Umbilical cord (tissue), 2 donors: ENCODE results near the gene WBP1L. TPM values are rescaled to one million over a fixed set of nuclear protein-coding genes. Genes with fewer than 3 reads are reported as not detected.
"Not testable (repeated sequence)": the region's sequence is repeated elsewhere in the genome, so short reads cannot be mapped to it uniquely, and the experiment has no call there.

ENCODE experiments used
- DNase-seq: peaks from one replicate; pipeline ENCODE4 v3.0.0-alpha.2; 2015; ENCODE audit warnings: low spot score
- total RNA-seq: library from RNA; depleted of rRNA; stranded (reverse); fragments of >200 nt; gene quantifications from one replicate; pipeline ENCODE4 v1.2.3, GENCODE V29; 2014; ENCODE audit warnings: low replicate concordance; ENCODE audit not compliant: insufficient read depth

WBP1L gene
- 35.9 TPM for total RNA-seq

DNA sequence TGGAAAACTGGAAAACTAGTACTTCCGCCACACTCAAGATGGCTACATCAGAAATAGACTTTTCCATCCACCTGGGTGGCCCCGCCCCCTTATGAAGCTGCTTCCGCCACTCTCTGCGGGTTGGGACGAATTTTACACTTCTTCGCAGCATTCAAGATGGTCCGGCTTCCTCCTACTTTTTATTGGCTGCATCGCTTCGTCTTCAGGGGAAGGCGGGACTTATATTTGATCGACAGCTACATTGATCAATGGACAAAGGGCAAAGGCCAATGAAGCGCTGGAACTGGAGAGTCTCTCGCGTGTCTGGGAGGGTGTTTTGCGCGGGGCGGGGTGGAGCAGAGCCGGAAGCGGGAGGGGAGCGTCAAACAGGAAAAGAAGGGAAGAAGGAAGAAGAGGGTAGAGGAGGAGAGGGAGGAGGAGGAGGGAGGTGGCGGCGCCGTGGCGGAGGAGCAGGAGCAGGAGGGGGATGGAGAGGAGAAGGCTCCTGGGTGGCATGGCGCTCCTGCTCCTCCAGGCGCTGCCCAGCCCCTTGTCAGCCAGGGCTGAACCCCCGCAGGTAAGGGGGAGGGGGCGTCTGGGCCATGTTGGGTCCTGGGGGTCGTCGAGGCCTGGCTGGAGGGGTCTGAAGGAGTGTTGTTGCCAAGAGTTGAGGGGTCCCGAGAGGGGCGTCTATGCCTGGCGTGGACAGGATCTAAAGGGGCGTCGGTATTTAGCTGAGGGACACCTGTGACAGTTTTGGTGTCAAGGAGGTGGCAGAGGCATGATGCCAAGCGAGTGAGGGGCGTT, at the start of gene WBP1L:
WBP1L (plus strand) TSS at position 361 of the 786 bp plus-strand sequence; CDS start at position 467, 106 bp downstream.
- DNase-seq, result peak; percentile 100

DNA sequence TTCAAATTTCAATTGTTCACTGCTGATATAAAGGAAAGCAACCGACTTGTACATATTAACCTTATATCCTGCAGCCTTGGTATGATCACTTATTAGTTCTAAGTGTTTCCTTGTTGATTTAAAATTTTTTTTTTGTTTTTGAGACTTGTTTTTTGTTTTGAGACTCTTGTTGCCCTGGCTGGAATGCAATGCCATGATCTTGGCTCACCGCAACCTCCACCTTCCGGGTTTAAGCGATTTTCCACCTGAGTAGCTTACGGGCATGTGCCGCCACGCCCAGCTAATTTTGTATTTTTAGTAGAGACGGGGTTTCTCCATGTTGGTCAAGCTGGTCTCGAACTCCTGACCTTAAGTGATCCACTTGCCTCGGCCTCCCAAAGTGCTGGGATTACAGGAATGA, 48.3 kb upstream of the WBP1L start:
- DNase-seq, result not testable (repeated sequence)

DNA sequence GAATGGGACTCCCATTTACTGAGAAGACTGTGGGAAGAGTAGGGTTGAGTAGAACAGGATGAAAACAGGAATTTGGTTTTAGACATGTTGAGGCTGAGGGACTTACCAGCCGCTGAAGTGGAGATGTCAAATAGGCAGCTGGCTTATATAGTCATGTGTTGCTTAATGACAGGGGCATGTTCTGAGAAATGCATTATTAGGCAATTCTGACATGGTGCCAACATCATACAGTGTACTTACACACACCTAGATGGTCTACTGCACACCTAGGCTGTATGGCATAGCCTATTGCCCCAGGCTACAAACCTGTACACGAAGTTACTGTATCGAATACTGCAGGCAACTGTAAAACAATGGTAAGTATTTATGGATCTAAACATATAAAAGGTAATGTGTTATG, 47.0 kb upstream of the WBP1L start:
- DNase-seq, result no peak

DNA sequence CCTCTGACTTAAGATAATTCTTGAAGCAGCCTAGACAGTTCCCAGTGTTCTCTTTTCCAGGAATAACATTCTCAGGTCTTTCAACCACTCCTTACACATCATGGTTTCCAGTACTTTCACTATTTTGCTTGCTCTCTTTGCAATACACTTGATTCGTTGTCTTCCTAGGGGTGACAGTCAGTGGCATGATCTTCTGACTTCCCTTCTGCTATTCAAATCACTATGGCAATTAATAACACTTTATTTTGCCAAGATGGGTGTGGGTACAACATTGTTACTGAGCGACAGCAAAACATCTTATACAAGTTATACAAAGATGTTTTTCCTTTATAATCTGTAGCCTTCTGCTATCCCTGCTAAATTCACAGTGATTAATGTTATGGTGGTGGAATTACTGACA, 44.9 kb upstream of the WBP1L start:
- DNase-seq, result no peak

DNA sequence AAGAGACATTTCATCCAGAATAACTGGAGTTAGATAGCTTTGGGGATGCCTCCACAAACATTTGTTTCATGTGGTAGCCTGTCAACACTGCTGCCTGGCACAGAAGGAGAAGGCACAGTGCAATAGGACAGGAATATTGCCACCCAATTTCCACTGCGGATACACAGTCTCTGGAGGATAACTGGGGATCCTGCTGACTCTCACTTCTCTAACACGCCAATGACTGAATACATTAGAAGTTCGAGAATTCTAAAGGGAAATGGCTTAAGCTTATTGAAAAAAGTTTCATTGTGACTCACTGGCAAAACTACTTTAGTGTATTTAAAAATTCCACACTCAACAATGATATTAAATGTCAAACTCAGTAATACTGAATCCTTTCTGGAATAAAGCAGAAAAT, 42.5 kb upstream of the WBP1L start:
- no peak for DNase-seq

DNA sequence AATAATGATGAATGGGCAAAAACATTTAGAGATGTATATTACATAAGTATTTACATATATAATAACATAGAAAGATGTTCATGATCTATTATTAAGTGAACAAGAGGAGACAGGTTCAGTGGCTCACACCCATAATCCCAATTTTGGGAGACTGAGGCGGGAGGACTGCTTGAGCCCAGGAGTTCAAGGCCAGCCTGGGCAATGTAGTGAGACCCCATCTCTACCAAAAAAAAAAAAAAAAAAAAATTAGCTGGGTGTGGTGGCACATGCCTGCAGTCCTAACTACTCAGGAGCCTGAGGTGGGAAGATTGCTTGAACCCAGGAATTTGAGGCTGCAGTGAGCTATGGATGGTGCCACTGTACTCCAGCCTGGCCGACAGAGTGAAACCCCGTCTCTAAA, 42.0 kb upstream of the WBP1L start:
- DNase-seq, result no peak

DNA sequence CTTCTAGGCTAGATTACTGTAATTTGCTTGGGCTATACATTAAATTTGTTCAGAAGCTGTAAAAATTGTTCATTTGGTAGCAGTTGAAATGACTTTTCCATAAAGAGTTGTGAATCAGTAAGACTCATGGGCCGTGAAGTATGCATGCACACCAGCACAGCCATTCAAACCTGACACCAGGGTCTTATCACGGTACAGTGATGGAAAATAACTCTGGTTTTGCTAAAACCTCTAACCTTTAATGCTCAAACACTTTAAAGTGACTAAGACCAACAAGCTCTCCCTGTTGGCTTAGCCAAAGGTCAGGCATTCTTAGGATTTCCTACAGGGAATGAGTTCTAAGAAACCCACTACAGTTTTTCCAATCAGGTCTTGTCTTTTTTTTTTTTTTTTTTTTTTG, 41.0 kb upstream of the WBP1L start:
- DNase-seq, result no peak

DNA sequence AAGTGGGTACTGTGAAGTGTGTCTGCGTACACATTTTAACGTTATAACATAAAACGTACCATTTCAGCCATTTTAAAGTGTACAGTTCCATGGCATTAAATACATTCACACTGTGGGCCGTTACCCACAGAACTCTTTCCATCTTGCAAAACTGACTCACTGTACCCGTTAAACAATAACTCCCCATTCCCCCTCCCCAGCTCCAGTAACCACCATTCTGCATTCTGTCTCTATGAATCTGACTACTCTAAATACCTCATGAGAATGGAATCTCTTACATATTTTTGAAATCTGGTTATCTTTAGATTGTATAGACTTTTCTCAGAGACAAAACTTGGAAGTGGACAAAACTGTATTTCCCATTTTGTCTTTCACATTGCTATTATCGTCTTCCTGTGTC, 38.8 kb upstream of the WBP1L start:
- no peak for DNase-seq

DNA sequence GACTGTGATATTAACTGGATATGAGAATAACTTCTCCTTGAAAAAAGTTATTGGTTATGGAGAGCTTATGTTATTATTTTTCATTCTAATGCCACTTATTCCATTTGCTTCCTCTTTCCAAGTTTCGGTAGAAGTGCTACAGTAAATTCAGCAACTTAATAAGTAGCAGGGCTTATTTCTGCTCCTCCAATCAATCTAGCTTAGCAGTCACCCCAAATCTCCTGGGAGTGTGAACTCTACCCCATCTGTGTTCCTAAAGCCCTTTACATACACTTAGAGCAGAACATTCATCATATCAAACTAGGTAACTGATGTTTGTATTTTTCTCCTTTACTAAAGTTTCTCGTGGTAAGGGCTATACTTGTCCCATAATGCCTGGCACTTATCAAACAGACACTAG, 38.2 kb upstream of the WBP1L start:
- DNase-seq, result no peak

DNA sequence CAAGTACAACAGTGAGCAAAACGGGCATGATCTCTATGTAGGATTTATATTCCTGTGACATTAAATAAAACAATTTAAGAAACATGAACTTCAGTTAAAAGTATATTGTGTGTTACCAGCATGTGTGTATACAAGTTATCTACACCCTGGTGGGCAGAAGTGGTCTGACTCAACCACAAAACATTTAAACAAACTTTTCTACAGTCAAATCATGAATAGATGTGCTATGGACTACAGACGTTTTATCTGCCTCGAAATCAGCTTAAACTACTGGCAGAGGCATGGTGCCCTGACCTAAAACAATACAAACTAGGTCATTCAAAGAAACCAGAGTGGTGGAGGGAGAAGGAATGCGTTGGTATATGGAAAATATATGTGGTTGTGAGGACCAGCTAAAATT, 33.1 kb upstream of the WBP1L start:
- DNase-seq, result peak; percentile 44

DNA sequence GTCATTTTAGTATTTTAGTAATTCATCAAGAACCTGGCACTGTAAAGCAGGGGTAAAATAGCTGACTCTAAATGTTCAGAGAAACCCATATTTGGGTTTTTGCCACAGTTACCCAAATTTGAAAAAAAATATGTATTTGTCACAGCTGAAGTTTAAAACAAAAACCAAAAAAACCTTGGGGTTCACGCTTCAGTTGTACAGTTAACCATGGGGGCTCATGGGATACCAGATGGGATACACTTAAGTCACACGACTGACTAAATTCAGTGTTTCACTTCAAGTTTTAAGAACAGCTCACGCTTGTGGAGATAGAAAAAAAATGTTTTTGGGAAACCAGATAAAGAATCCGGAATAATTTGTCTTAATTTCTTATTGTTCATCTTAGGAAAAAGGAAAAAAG, 31.7 kb upstream of the WBP1L start:
- no peak for DNase-seq

DNA sequence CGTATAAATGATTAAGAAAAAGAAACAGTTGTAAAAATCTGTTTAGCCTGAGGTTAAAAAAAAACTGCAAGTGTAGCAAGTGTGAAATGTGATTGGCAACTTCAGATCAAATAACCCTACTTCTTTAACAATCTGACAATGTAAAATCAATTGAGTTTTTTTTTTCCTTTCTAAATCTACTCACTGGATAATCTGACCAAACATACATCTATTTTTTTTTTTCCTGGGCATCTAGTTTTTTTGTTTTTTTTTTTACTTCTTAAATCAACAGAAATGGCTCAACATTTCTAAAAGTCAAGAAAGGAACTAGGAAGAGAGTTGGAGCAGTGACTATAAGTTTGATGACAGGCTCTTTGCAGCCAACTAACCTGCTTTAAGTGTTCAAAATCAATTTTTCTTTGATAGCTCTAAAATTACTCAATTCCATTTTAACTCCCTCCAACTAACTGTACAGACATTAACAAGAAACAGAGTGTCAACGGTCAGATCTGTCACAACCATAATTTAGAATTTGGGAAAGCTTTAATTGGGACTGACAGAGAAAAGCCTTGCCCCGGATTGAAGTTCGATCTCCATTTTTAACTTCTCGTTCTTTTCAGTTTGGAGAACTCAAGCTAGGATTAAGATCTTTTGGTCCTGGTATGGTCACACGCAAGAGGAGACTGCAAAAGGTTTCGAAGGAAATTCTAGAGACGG, 30.8 kb upstream of the WBP1L start:
- no peak for DNase-seq

DNA sequence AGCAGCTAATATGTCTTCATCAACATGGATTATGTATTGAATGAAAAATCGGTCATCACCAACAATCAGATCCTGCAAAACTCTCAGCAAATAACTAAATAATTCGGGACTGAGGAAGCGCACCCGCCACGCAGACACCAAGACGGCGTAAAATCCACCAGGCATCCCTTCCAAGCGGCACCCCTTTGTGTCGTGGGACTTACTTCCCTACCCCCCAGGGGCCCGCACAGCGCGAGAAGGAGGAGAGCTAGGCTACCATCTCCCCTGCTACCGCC, 30.3 kb upstream of the WBP1L start:
- DNase-seq, result no peak

DNA sequence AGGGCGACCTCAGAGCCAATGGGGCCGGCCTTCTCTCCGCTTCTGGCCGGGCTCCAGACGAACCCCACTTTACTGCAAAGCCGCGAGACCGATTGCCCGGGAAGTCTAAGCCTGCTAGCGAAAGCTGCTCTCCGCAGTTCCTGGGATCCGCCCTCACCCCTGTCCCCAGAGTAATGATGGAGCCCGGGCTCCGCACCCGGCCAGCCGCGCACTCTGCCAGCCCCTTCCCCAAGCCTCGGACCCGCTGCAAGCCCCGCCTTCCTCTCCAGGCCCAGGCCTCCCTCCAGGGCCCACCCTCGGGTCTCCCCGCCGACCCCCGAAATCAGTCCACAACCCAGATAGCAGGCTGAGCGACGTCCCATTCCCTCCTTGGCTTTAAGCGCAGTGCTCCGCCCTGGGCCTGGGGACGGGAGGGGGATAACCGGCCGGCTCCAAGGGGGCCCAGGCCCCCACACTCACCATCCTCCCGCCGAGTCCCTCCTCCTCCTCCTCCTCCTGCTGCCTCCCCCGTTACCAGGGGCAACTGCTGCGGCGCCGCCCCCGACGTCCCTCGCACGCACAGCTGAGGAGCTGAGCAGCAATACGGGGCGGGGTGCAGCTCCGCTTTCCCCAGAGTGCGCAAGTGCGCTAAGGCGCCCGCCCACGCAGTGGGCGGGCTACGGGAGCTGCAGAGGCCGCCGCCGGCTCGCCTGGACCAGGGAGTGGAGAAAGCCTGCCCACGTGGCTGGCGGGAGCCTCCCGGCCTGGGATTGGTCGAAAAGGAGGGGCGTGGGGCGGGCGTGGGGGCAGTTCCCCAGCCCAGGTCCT, 29.7 kb upstream of the WBP1L start, which contains the start of gene ARL3:
ARL3 (minus strand) TSS at position 584 of the 807 bp plus-strand sequence; CDS start at position 462, 122 bp downstream.
- peak; percentile 100 for DNase-seq

DNA sequence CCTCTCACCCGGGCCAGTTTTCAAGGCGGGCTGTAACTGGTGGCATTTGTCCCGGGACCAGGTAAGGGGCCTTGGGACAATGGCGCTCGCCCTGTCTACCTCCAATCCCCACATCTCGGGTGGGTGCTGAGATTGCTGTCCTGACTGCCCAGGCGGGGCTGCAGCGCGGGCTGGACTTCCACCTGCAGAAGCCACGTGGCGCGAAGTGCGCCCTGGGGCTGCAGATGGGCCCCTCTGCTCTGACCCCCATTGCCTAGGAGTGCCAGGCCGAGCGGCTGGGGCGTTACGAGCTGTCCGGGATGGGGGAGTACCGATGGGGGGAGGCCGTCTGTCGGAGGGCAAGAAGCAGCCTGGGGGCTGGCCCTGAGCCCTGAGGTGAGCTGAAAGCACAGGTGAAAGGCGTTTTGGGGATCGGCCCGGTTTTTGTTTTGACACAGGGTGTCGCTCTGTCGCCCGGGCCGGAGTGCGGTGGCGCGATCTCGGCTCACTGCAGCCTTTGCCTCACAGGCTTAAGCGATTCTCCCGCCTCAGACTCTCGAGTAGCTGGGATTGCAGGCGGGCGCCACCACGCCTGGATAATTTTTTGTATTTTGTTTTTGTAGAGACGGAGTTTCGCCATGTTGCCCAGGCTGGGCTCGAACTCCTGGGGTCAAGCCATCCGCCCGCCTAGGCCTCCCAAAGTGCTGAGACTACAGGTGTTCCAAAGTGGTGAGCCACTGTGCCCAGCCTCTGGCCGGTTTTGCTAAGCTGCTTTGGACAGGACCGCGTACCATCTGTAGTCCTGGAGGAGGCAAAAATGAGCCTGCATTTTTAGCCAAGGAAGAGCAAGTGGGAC, 28.9 kb upstream of the WBP1L start, which contains the start of gene SFXN2:
SFXN2 (plus strand) TSS at position 16 of the 835 bp plus-strand sequence. CDS start 12,001 bp downstream, outside the sequence.
- no peak for DNase-seq

DNA sequence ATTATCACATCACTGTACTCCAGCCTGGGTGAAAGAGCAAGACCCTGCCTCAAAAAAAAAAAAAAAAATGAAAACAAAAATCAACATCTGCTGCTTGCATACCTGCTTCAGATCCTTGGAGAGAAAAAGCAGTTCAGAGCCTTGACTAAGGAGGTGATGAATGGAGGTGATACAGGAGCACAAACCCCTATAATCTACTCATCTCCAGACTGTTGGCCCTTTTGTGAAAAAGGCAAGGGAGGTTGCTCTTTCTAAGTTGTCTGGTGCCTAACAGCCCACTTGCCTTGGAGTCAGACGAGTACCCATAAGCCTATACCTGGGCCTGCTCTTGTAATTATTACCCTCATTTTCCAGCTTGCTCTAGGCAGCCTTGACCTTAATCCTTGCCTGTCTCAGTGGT, 27.9 kb upstream of the WBP1L start:
- DNase-seq, result no peak

DNA sequence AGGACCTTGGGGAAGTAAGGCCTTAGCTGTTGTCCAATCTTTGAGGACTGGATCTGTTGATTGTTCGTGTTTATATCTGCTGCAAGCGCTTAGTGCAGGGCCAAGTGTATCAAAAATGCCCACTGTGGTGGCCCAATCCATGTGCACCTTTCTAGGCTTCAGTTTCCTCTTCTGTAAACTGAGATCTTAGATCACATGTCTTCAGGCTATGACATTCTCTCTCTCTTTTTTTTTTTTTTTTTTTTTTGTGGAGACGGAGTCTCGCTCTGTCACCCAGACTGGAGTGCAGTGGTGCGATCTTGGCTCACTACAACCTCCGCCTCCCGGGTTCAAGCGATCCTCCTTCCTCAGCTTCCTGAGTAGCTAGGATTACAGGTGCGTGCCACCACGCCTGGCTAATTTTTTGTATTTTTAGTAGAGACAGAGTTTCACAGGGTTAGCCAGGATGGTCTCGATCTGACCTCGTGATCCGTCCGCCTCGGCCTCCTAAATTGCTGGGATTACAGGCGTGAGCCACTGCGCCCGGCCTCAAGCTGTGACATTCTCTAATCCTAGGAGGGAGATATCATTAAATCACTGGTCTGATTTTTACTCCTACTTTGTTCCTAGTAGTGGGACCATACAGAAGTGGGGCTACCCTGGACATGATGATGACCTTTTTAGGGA, 26.7 kb upstream of the WBP1L start:
- DNase-seq, result not testable (repeated sequence)

DNA sequence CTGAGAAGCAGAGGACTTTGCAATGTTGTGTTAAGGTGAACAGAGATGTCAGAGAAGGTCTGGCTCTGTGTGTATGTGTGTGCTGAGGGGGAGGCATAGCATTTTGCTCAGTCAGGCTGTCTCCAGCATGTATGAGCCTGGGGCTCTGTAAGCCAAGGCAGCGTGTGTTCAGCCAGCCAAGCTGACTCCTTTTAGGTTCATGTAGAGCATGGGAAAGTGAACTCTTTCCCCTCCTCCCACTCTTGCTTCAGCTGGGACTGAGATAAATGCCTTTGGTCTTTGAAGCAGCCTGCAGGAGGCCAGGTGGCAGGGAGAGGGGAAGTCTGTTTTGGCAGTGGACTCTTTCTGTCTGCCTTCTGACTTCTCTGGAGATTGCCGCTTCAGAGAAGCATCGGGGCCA, 25.5 kb upstream of the WBP1L start:
- peak; percentile 79 for DNase-seq

DNA sequence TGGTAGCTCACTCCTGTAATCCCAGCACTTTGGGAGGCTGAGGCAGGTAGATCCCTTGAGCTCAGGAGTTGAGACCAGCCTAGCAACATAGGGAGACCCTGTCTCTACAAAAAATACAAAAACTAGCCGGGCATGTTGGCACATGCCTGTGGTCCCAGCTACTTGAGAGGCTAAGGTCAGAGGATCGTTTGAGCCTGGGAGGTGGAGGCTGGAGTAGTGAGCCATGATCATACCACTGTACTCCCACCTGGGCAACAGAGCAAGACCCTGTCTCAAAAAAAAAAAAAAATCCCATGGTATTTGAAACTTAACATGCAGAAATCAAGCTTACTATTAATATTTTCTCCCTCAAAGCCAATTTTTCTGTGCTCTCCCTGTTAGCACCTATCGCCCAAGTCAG, 23.4 kb upstream of the WBP1L start:
- no peak for DNase-seq

DNA sequence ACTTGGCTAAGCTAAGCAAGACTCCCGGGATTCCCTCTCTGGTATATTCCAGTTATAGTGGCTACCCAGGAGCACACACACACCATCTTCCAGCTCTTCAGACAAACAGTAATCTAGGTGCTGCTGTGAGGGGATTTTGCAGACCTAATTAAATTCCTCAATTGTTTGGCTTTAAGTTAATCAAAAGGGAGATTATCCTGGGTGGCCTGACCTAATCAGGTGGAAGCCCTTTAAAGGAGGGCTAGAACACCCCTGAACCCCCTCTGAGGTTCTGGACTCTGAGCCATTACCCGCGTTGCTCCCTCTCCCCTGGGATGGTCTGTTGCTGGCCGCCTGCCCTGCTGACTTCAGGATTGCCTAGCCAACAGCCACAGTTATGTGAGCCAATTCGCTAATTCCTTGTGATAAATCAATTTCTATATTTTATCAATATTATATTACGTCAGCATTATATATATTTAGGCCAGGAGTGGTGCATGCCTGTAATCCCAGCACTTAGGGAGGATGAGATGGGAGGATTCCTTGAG, 22.9 kb upstream of the WBP1L start:
- DNase-seq, result no peak

DNA sequence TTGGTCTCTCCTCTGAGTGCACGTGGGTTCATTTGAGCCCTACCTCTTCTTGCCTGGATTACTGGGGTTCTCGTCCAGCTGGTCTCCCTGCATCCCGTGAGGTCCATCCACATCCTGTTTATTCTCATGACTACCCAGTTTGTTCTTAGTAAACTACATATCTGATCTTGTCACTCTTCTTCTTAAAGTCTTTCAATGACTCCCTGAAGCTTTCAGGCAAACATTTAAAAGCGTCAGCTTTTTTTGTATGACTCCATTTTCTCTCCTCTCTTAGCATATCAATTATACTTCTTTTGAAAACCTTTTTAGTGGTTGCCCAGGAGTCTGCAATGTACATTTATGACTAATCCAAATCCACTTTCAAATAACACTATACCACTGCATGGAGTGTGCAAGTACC, 21.8 kb upstream of the WBP1L start:
- no peak for DNase-seq
